GM12864 (cell line): ENCODE results near the gene NUP93.

ENCODE experiments used
- DNase-seq: peaks from one replicate; pipeline ENCODE4 v3.0.0-alpha.2; 2011; ENCODE audit warnings: low read depth
- H3K4me3 ChIP-seq: 2 replicates; pipeline ENCODE4 v1.5.1; 2011; ENCODE audit warnings: mild to moderate bottlenecking, low read depth, low read length, control low read depth
- TF ChIP-seq, protein P1 (sequence below): IDR thresholded peaks from 2 replicates; pipeline ENCODE4 v1.5.1; 2011; ENCODE audit warnings: low read depth, mild to moderate bottlenecking, moderate library complexity, low read length, control low read depth, inconsistent platforms; ENCODE audit errors: missing control alignments

Gene NUP93

GRCh38 chr16:56842133-56842532 lies 112.2 kb downstream of the NUP93 start:
- no peak for DNase-seq
- TF ChIP-seq, protein P1, sequence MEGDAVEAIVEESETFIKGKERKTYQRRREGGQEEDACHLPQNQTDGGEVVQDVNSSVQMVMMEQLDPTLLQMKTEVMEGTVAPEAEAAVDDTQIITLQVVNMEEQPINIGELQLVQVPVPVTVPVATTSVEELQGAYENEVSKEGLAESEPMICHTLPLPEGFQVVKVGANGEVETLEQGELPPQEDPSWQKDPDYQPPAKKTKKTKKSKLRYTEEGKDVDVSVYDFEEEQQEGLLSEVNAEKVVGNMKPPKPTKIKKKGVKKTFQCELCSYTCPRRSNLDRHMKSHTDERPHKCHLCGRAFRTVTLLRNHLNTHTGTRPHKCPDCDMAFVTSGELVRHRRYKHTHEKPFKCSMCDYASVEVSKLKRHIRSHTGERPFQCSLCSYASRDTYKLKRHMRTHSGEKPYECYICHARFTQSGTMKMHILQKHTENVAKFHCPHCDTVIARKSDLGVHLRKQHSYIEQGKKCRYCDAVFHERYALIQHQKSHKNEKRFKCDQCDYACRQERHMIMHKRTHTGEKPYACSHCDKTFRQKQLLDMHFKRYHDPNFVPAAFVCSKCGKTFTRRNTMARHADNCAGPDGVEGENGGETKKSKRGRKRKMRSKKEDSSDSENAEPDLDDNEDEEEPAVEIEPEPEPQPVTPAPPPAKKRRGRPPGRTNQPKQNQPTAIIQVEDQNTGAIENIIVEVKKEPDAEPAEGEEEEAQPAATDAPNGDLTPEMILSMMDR: no peak
- no peak overlapping the region for H3K4me3 ChIP-seq

DNA sequence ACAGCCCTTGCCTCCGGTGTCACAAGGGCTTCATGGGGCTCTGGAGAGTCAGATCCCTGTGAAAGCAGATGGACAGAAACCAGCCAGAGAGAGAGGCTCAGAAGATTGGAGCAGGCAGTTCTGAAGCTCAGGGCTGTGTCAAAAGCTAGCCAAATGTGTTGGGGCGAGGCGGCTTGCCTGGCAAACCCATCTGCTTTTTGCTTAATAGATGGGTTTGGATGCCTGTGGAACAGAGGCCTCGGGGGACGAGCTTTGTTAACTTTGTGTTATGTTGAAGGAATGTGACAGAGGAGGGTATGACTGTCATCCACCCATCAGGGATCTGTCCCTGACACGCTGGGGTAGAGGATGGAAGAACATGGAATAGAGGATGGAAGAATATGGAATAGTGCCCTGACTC lies 114.1 kb downstream of the NUP93 start:
- DNase-seq: no peak
- H3K4me3 ChIP-seq: no peak overlapping the region
- TF ChIP-seq, protein P1: no peak

DNA sequence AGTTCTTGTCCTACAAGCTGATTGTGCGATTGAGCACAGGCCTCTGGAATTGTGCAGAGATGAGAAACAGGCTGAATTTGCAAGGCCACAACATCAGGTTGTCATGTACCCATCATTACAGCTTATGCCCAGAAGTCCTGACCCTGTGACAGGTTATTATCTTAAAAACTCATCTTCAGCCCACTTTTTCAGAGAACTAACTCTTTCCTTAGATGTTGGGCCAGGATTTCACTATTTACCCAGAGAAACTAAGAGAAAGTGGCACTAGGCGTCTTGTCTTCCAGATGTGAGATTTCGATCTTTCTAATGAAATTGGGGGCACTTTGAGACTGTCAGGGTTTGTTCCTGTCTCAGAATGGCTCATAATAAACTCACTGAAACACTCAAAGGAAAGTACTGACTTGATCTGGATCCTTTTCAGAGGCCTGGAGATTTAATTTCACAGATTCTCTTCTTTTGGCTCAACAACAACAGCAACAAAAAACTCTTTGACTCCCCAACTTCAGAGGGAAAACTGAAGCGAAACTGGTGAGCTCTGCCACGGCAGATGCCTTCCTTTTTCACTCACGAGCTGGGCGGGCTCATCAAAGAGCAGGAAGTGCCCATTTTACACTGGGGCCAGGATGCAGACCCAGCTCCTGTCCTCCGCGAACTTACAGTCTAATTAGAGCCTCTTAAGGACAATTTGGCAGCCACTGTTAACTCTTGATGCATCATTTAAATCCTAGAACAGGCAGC lies 117.4 kb downstream of the NUP93 start:
- no peak overlapping the region for H3K4me3 ChIP-seq
- TF ChIP-seq, protein P1: no peak
- no peak for DNase-seq

GRCh38 chr16:56848029-56848936 lies 118.4 kb downstream of the NUP93 start:
- TF ChIP-seq, protein P1: no peak
- no peak for DNase-seq
- H3K4me3 ChIP-seq: no peak overlapping the region

DNA sequence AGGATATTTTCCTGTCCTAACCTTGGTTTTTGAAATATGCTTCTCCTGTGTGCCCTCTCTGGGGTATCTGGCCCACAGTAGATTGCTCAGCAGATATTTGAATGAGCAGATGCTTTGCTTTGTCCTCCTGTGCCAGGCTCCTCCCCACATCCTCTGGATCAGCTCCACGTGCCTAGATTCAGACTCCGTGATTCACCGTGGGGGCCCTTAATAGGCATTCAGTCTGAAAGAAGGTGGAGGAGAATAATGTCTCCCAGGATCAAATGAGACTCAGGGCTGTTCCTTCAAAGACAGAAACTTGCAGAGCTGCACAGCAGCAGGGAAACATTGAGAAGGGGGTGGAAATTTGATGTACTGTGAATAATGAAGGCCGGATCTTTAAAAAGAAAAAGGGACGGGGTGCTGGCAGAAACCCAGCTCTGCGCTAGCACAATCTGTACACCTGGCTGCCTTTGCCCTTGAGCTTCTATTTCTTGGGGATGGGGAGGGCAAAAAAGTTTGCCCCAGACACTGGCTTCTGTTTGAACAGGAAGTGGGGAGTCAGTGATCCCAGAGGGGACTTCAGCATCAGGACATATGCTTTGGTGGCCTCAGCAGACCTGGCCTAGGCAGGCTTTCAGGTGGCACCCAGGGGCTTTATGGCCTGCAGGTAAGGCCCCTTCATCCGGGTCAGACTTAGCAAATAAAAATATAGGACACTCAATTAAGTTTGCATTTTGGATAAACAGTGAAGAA lies 119.2 kb downstream of the NUP93 start:
- no peak for DNase-seq
- no peak overlapping the region for H3K4me3 ChIP-seq
- TF ChIP-seq, protein P1: no peak

GRCh38 chr16:56849690-56850680 lies 120.1 kb downstream of the NUP93 start:
- no peak for DNase-seq
- TF ChIP-seq, protein P1: no peak
- H3K4me3 ChIP-seq: no peak overlapping the region
